ENCODE results near the gene GFOD1.
"Not testable (repeated sequence)": the region's sequence is repeated elsewhere in the genome, so short reads cannot be mapped to it uniquely, and the experiment has no call there.

Gene GFOD1

DNA sequence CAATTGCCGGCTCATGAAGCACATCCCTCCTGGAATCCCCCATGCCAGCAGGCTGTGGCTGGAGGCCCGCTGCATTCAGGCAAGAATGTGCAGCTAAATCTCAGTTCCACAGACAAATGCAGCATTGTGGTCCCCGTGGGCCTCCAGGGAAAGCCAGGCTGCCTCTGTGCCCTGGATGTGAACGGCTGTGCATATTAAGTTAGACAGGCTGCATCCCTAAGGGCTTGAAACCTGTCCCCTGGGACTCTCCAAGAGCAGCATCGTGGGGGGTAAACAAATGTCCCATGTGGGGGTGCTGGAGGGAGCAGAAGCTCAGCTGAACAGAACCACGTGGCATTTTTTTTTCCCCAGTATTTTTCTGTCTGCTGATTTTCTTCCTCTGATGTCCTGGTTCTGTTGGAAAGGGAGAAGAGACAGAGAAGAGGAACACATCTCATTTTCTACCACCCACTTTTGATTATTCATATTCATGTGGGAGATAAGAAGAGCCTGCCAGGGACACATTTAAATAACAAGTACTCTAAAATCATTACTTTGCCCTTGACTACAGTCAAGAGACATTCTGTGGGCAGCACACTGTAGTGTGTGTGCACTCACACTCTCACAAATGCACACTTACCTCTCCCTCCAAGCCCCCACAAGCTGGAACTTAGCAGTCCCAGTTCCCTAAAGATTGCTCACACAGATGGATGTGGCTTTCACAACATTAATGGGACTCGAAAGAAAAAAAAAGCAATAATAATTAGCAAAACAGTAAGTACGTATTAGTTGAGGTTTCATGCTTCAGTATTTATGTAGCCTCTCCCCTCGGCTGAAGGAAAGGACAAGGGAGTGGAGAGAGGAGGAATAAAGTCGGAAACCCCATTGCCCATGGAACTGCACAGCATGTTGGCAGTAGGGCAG is 16.9 kb downstream of the GFOD1 start:
- DNase-seq (ENCODE audit: insufficient read length) (no peak), FAIRE-seq (no peak)
- TF ChIP-seq POLR2AphosphoS5 (IDR thresholded peaks at IDR 0.05; ENCODE audit: low read depth, low read length) (no peak), TAF1 (IDR thresholded peaks at IDR 0.05; ENCODE audit: borderline replicate concordance, low read depth, low read length) (no peak), POLR2A (IDR thresholded peaks at IDR 0.05; ENCODE audit: low read depth, low read length) (no peak)

DNA sequence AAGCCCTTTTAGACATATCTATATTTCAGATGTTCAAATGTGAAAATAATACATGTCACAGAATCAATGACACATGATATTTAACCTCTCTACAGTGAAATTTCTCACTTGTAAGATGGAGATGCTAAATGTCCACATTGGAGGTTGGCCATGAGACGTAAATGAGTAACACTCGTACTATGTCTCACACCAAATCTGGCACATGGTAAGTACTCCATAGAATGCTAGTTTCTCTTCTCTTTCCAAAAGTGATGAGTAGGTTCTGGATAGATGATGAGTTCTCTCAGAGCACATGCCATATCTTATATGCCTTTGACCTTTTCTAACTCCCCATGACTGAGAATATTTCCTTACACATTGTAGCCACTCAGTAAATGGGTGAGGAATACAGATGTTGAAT is 17.7 kb downstream of the GFOD1 start:
- FAIRE-seq (no peak), DNase-seq (ENCODE audit: insufficient read length) (no peak)
- TF ChIP-seq POLR2A (IDR thresholded peaks at IDR 0.05; ENCODE audit: low read depth, low read length) (no peak), TAF1 (IDR thresholded peaks at IDR 0.05; ENCODE audit: borderline replicate concordance, low read depth, low read length) (no peak), POLR2AphosphoS5 (IDR thresholded peaks at IDR 0.05; ENCODE audit: low read depth, low read length) (no peak)

DNA sequence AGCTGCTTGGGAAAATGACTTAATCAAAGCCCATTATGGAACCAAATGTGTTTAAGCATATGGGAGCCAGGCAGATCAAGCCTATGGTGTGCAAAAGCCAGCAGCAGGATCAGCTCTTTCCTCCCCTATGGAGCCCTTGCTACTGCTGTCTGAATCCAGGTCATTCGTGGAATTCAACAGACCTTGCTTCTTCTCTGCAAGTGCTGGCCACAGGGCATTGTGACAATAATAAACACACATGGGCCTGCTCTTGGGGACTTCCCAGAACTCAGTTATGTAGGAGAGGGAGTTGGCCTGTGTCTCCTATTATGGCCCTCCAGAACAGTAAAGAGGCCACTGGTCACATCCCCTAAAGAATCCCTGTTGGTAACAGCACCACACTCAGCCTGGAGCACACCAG is 18.6 kb downstream of the GFOD1 start:
- FAIRE-seq (no peak), DNase-seq (ENCODE audit: insufficient read length) (no peak)
- TF ChIP-seq POLR2A (IDR thresholded peaks at IDR 0.05; ENCODE audit: low read depth, low read length) (no peak), TAF1 (IDR thresholded peaks at IDR 0.05; ENCODE audit: borderline replicate concordance, low read depth, low read length) (no peak), POLR2AphosphoS5 (IDR thresholded peaks at IDR 0.05; ENCODE audit: low read depth, low read length) (no peak)

DNA sequence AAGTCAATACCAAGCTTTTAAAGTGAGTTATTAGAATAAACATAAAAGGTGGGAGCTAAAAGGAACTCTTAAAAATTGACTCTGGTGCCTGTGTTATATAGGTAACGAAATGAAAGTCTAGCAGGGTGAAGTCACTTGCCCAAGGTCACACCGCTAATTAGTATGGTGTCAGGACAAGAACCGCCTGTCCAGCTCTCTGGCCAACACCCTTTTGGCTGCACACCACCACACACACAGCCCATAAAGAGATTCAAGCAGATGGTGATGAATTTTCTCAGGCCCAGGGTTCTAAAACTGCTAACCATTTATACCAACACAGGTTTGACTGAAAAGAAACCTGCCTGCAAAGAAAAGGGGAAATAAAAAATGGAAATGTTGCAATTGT is 20.2 kb downstream of the GFOD1 start:
- TF ChIP-seq POLR2AphosphoS5 (IDR thresholded peaks at IDR 0.05; ENCODE audit: low read depth, low read length) (no peak), TAF1 (IDR thresholded peaks at IDR 0.05; ENCODE audit: borderline replicate concordance, low read depth, low read length) (no peak), POLR2A (IDR thresholded peaks at IDR 0.05; ENCODE audit: low read depth, low read length) (no peak)
- DNase-seq (ENCODE audit: insufficient read length) (no peak), FAIRE-seq (no peak)

DNA sequence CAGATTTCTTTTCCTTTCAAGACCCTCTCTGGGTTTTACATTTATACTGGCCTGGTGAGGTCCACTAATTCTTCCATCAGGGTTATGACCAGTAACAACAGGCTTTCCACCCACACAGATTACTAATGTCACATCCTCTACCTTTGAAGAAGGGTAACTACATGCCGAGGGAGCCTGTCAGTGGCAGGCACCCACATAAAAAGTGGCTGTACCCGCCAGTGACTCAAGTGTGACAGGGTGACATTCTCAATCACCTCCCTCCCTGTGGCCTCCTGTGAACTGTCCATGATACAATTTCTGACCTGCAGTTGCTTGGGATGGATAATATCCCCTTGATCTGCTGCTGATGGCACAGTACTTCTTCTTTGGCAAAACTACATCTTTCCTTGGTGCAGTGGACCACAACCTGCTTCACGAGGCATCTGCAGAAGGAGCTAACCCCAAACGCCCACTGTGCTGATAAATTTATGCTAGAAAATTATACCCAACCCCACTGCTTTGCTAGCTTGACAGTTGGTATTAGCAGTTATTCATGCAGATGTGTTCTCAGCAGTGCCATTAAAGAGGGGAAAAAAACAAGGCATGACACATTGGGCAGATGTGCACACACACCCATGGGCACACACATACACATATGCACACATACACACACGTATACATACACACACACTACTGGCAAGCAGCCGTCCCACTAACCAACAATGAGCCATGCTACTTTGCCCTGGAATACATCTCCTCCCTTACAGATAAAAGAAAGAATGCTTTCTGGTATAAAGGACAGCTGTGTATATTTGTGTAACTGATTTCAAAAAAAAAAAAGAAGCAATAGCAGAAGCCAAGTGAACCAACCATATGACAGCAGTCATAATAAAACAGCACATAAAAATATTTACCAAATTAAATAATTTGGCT is 20.8 kb downstream of the GFOD1 start:
- FAIRE-seq, result peak; percentile 73
- no peak for DNase-seq (ENCODE audit: insufficient read length)
- TF ChIP-seq TAF1 (IDR thresholded peaks at IDR 0.05; ENCODE audit: borderline replicate concordance, low read depth, low read length) (no peak), POLR2A (IDR thresholded peaks at IDR 0.05; ENCODE audit: low read depth, low read length) (no peak), POLR2AphosphoS5 (IDR thresholded peaks at IDR 0.05; ENCODE audit: low read depth, low read length) (no peak)

DNA sequence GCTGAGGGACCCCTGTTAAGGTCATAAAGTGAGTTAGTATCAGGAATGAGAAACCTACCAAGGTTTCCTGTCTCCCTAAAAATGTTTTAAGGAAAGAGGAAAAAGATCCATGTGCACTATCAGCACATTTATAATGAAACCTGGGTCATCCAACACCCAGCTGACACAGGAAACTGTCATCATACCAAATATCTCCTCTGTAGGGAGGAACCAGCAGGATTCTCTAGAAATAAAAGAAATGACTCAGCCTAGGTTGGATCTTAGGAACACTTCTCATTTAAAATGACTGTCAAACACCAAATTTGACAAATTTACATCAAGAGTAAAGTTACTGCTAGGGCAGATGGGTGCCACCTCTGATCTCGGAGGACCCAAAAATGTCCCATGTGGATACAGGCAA is 21.7 kb downstream of the GFOD1 start:
- no peak for FAIRE-seq
- DNase-seq (ENCODE audit: insufficient read length), result no peak
- TF ChIP-seq POLR2A (IDR thresholded peaks at IDR 0.05; ENCODE audit: low read depth, low read length) (no peak), POLR2AphosphoS5 (IDR thresholded peaks at IDR 0.05; ENCODE audit: low read depth, low read length) (no peak), TAF1 (IDR thresholded peaks at IDR 0.05; ENCODE audit: borderline replicate concordance, low read depth, low read length) (no peak)

DNA sequence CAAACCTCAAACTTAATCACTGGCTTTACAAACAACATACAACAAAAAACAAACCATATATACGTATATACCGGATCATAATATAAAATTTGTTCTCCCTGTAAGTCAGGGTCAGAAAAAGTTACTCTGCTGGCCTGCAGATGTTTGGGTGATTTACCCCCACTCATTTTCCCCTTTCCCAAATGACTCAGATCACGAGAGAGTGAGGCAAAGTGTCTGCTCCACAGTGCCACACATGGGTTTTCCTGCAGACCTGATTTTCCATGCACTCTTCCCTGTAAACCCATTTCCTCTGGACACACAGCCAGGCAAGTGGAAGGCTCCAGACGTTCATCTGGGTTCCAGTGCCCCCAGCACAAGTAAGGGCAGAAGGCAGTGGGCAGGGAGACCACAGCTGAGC is 23.5 kb downstream of the GFOD1 start:
- FAIRE-seq (no peak), DNase-seq (ENCODE audit: insufficient read length) (no peak)
- TF ChIP-seq TAF1 (IDR thresholded peaks at IDR 0.05; ENCODE audit: borderline replicate concordance, low read depth, low read length) (no peak), POLR2AphosphoS5 (IDR thresholded peaks at IDR 0.05; ENCODE audit: low read depth, low read length) (no peak), POLR2A (IDR thresholded peaks at IDR 0.05; ENCODE audit: low read depth, low read length) (no peak)

DNA sequence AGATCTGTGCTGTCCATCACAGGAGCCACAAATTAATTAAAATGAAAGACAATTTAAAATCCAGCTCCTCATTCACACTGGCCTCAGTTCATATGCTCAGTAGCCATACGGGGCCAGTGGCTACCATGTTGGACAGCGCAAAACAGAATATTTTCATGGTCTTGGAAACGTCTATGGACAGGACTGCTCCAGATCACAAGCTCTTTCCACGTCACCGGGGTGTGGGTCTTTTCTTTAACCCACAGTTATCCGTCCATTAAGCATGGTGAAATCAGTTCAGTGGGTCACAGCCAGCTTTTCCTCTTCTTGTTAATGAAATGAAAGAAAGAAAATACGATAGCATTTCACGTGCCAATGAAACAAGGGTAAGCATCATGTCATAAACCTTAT is 24.1 kb downstream of the GFOD1 start:
- TF ChIP-seq POLR2AphosphoS5 (IDR thresholded peaks at IDR 0.05; ENCODE audit: low read depth, low read length), result no peak
- no peak for TF ChIP-seq TAF1 (IDR thresholded peaks at IDR 0.05; ENCODE audit: borderline replicate concordance, low read depth, low read length)
- no peak for TF ChIP-seq POLR2A (IDR thresholded peaks at IDR 0.05; ENCODE audit: low read depth, low read length)
- FAIRE-seq, result no peak
- DNase-seq (ENCODE audit: insufficient read length), result no peak

DNA sequence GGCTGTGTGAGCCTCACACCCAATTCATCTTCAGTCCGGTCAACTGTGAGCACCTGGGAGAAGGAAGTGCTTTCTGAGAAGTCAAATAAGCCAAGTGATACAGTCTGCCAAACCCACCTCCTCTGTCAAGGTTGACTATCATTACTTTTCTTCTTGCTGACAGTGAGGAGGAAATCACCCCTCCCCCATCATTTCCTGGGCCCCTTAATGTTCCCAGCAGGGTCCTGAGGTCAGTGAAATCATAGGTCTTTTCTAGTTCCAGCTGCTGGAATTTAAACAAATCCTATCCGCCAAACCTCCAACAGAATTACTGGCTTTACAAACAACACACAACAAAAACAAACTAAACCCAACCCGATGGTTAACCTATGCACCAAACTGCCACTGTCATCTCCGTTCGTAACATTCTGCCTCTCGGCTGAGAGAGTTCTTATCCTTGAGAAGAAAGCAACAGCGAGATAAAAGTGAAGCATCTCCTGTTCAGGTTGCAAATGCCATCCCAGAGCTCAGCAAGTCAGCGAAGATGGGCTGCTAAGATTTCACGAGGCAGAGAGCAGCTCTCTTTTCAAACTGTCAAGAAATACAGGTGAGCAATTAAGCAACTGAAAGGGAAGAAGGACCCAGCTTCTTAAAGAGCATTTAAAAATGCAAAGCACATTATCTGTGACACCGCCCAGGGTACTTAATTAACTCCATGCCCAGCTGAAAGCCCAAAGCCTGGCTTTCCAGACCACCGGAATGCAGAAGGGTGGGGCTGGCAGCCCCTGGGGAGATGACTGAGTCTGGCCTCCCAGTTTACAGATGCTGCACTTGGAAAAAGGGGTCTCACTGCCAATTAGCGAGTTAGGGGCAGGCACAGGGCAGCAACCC is 24.7 kb downstream of the GFOD1 start:
- TF ChIP-seq POLR2A (IDR thresholded peaks at IDR 0.05; ENCODE audit: low read depth, low read length), result no peak
- TF ChIP-seq POLR2AphosphoS5 (IDR thresholded peaks at IDR 0.05; ENCODE audit: low read depth, low read length), result no peak
- no peak for TF ChIP-seq TAF1 (IDR thresholded peaks at IDR 0.05; ENCODE audit: borderline replicate concordance, low read depth, low read length)
- DNase-seq (ENCODE audit: insufficient read length) (no peak), FAIRE-seq (no peak)

DNA sequence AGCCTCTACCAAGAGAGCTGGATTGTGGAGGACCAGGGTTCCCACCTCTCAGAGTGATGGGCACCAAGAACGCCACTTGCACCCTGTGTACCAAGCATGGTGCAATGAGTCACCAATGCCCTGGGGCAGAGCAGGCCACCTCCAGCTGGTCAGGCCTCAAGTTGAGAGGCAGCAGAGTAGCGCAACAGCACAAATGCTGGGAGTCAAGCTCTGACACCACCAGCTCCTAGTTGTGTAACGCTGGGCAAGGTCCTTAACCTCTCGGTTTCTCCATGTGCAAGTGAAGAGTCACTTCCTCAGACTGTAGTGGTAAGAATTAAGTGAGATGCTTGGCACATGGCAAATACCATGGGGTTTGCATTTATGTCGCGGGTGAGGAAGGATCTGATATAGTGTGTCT is 25.6 kb downstream of the GFOD1 start:
- DNase-seq (ENCODE audit: insufficient read length), result no peak
- FAIRE-seq, result no peak
- no peak for TF ChIP-seq TAF1 (IDR thresholded peaks at IDR 0.05; ENCODE audit: borderline replicate concordance, low read depth, low read length)
- TF ChIP-seq POLR2AphosphoS5 (IDR thresholded peaks at IDR 0.05; ENCODE audit: low read depth, low read length), result no peak

DNA sequence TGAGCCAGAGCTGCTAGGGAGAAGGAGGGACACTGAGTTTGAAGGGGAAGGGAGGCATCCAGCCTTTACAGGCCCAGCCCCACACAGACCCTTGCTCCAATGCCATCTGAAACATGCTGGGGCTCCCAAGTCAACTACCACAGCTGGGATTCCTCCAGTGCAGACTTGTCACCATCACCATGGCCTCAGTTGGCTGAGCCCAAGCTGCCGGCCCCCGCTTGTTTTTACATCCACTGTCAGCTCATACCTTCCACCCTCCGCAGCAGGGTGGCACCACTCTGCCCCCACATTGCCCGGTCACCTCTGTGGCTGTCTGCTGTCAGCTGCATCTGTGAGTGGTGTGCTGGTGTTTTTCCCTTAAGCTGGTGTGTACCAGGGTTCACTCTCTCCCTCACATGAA is 26.1 kb downstream of the GFOD1 start:
- FAIRE-seq, result no peak
- TF ChIP-seq POLR2A (IDR thresholded peaks at IDR 0.05; ENCODE audit: low read depth, low read length) (no peak), POLR2AphosphoS5 (IDR thresholded peaks at IDR 0.05; ENCODE audit: low read depth, low read length) (no peak), TAF1 (IDR thresholded peaks at IDR 0.05; ENCODE audit: borderline replicate concordance, low read depth, low read length) (no peak)
- no peak for DNase-seq (ENCODE audit: insufficient read length)

DNA sequence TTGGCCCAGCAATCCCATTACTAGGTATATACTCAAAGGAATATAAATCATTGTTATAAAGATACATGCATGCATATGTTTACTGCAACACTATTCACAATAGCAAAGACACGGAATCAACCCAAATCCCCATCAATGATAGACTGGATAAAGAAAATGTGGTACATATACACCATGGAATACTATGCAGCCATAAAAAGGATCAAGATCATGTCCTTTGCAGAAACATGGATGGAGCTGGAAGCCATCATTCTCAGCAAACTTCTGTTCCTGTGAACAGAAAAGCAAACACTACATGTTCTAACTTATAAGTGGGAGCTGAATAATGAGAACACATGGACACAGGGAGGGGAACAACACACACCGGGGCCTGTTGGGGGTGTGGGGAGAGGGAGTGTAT is 27.1 kb downstream of the GFOD1 start:
- not testable (repeated sequence) for DNase-seq (ENCODE audit: insufficient read length); FAIRE-seq

Data from GM12892 (cell line).